A549 treated with DMSO at 1 μM for 4 hours (cell line): ENCODE results near the gene LMNTD2. TPM values are rescaled to one million over a fixed set of nuclear protein-coding genes. Genes with fewer than 3 reads are reported as not detected.

Source experiments
- total RNA-seq: library from RNA; stranded (reverse); fragments of 200-300 nt; extraction: Qiagen RNA extraction; gene quantifications from 5 replicates; pipeline ENCODE4 v1.2.3, GENCODE V29; 2022; ENCODE audit warnings: low read depth

The LMNTD2 gene
- 2.1 to 2.9 TPM (median 2.2 TPM) in 5 replicates for total RNA-seq

GRCh38 chr11:560305-561147, at the start of gene LMNTD2, which contains the start of gene RASSF7:
Gene LMNTD2, minus strand, starts transcription at chr11:560738. Its CDS starts 22 bp downstream, at chr11:560716.
Gene RASSF7, plus strand, starts transcription at chr11:560970. Its CDS starts 799 bp downstream, at chr11:561769.

DNA sequence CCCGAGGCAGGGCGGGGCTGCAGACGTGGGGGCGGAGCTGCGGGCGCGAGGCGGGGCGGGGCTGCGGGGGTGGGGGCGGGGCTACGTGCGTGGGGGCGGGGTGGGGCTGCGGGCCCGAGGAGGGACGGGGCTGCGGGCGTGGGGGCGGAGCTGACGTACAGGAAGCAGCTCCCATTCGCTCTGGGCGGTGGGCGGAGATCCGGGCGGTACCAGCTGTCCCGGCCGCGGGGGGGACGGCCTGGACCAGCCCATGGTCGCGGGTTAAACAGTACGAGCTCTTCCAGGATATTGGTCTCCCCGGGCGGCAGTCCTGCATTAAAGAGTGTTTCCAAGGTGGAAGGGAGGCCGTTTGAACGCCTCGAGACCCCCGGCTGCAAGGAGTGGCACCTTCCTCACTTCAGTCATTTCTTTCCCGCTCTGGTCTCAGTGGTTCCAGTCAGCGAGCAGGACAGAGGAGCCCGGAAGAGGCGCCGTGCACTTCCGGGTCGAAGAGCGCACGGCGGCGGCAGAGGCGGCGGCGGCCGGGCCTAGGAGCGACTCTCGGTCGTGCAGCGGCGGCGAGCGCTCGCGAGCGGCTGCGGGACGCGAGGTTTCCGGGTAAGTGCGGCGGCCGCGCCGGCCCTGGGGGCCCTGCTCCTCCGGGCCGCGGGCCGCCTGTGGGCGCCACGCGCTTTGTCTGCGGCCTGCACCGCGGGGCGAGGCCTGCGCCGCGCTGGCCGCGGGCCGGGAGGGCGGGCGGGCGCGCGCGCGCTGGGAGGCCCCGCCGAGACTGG, 15.6 kb upstream of the LMNTD2 start, which contains the start of gene PHRF1:
TSS of gene PHRF1 (plus strand) at position 475 of the 773 bp plus-strand sequence. CDS start 5,043 bp downstream, outside the sequence.

DNA sequence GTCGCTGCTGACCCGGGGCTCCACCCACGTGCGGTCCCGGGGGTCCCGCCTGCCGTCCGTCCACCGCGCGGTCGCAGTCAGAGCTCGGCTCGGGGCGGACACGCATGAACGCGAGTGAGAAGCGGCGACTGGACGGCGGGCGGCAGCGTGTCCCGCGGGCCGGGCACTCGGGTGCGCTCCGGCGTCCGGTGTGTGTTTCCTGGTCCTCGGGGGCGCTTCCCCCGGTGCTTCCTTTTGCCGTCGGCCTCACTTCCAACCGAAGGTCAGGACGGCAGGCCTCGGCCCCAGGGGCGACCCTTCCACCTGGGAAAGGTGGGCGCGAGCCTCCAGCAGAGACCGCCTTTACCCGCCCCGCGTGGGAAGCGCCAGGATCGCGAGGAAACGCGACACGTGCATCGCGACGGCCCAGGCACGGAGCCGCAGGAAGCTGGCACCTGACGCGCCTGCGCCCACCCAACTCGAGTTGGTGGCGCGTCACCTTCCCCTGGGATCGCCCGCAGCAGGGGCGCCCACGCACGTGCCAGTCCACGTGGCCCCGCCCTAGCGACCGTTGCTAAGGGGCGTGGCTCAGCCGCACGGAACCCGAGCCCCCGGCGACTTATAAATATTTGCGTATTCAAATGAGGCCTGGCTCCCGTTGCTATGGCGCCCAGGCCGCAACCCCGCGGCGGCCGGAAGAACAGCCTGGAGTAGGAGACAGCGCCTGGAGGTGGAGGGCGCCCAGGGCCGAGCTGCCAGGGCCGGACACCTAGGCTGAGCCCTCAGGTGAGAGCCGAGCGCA, 23.5 kb downstream of the LMNTD2 start, which contains the start of gene LRRC56:
TSS of gene LRRC56 (plus strand) at position 687 of the 781 bp plus-strand sequence. CDS start 3,158 bp downstream, outside the sequence.

GRCh38 chr11:535519-536454, 24.8 kb downstream of the LMNTD2 start, which contains the start of gene HRAS:
Gene HRAS, minus strand, starts transcription at chr11:535576.

GRCh38 chr11:506995-507726, 53.4 kb downstream of the LMNTD2 start, which contains the start of gene RNH1:
Gene RNH1, minus strand, starts transcription at chr11:507242. Its CDS starts 5,080 bp downstream, at chr11:502162.

Other genes with a start within 250 kb of the LMNTD2 start
- 0.24 to 1.0 TPM (median 0.52 TPM) in 5 replicates for gene IFITM1, start 246.7 kb downstream of the LMNTD2 start, total RNA-seq
- gene IFITM3, start 239.9 kb downstream of the LMNTD2 start, total RNA-seq, result 22.6 to 30.1 TPM (median 28.1 TPM) in 5 replicates
- 12.3 to 21.3 TPM (median 16.7 TPM) in 5 replicates for gene B4GALNT4, start 191.2 kb downstream of the LMNTD2 start, total RNA-seq
- 31.8 to 41.0 TPM (median 36.8 TPM) in 5 replicates for gene PKP3, start 166.5 kb downstream of the LMNTD2 start, total RNA-seq
- gene SIGIRR, start 145.7 kb downstream of the LMNTD2 start, total RNA-seq, result 68.0 to 93.2 TPM (median 84.7 TPM) in 5 replicates
- gene ANO9, start 118.7 kb downstream of the LMNTD2 start, total RNA-seq, result 0.52 to 1.3 TPM (median 0.62 TPM) in 5 replicates
- 32.2 to 50.9 TPM (median 44.1 TPM) in 5 replicates for gene PTDSS2, start 110.5 kb downstream of the LMNTD2 start, total RNA-seq
- gene RNH1, start 53.5 kb downstream of the LMNTD2 start, total RNA-seq, result 132 to 175 TPM (median 155 TPM) in 5 replicates
- 108 to 150 TPM (median 128 TPM) in 5 replicates for gene HRAS, start 25.2 kb downstream of the LMNTD2 start, total RNA-seq
- gene LRRC56, start 23.2 kb downstream of the LMNTD2 start, total RNA-seq, result 0.40 to 0.70 TPM (median 0.55 TPM) in 5 replicates
- gene RASSF7, start 232 bp upstream of the LMNTD2 start, total RNA-seq, result 30.2 to 36.0 TPM (median 31.5 TPM) in 5 replicates
- 28.2 to 38.2 TPM (median 34.3 TPM) in 5 replicates for gene PHRF1, start 15.7 kb upstream of the LMNTD2 start, total RNA-seq
- gene IRF7, start 55.2 kb upstream of the LMNTD2 start, total RNA-seq, result 4.0 to 7.8 TPM (median 6.7 TPM) in 5 replicates
- 0.02 to 0.05 TPM in 2 of 5 replicates, not detected in the others for gene CDHR5, start 64.2 kb upstream of the LMNTD2 start, total RNA-seq
- not detected in 5 replicates for gene SCT, start 66.4 kb upstream of the LMNTD2 start, total RNA-seq
- 0.17 to 0.43 TPM (median 0.24 TPM) in 5 replicates for gene DRD4, start 76.5 kb upstream of the LMNTD2 start, total RNA-seq
- 23.3 to 39.2 TPM (median 31.9 TPM) in 5 replicates for gene DEAF1, start 134.5 kb upstream of the LMNTD2 start, total RNA-seq
- gene TMEM80, start 135.1 kb upstream of the LMNTD2 start, total RNA-seq, result 8.4 to 10.9 TPM (median 9.5 TPM) in 5 replicates
- 71.0 to 121 TPM (median 114 TPM) in 5 replicates for gene EPS8L2, start 145.5 kb upstream of the LMNTD2 start, total RNA-seq
- 427 to 504 TPM (median 430 TPM) in 5 replicates for gene TALDO1, start 186.7 kb upstream of the LMNTD2 start, total RNA-seq
- gene GATD1, start 216.7 kb upstream of the LMNTD2 start, total RNA-seq, result 37.5 to 49.3 TPM (median 45.9 TPM) in 5 replicates
- 0.81 to 2.3 TPM (median 1.6 TPM) in 5 replicates for gene CEND1, start 229.4 kb upstream of the LMNTD2 start, total RNA-seq
- gene SLC25A22, start 237.5 kb upstream of the LMNTD2 start, total RNA-seq, result 24.3 to 40.1 TPM (median 33.7 TPM) in 5 replicates
- gene PIDD1, start 244.5 kb upstream of the LMNTD2 start, total RNA-seq, result 9.7 to 16.8 TPM (median 13.3 TPM) in 5 replicates
- gene RPLP2, start 249.2 kb upstream of the LMNTD2 start, total RNA-seq, result 1,681 to 2,398 TPM (median 2,293 TPM) in 5 replicates